Bronchial epithelial cell (primary cell): ENCODE measurements around the gene NRAP. TPM values are rescaled to one million over a fixed set of nuclear protein-coding genes. Genes with fewer than 3 reads are reported as not detected.

ENCODE experiments used
- DNase-seq: peaks from one replicate; pipeline ENCODE4 v3.0.0-alpha.2; 2010; ENCODE audit warnings: low read depth
- FAIRE-seq: peaks from 2 replicates; lab custom pipeline; 2011; peaks lifted over from hg19 to GRCh38; lab: Jason Lieb, UNC
- H3K27me3 ChIP-seq: 2 replicates; pipeline ENCODE4 v1.5.1; 2011; ENCODE audit warnings: low read length; ENCODE audit not compliant: control insufficient read depth, insufficient read depth
- H3K36me3 ChIP-seq: 2 replicates; pipeline ENCODE4 v1.5.1; 2011; ENCODE audit warnings: low read length; ENCODE audit not compliant: control insufficient read depth, insufficient read depth
- H3K4me3 ChIP-seq: 2 replicates; pipeline ENCODE4 v1.5.1; 2011; ENCODE audit warnings: mild to moderate bottlenecking, low read depth, low read length, control low read depth
- total RNA-seq: library from RNA; depleted of rRNA; stranded (reverse); fragments of >200 nt; gene quantifications from 2 replicates; pipeline ENCODE4 v1.2.1, GENCODE V29; 2014
- TF ChIP-seq, protein P1 (sequence below): IDR thresholded peaks from 2 replicates; pipeline ENCODE4 v1.5.1; 2011; ENCODE audit warnings: mild to moderate bottlenecking, moderate library complexity, low read length, control low read depth, inconsistent platforms; ENCODE audit not compliant: insufficient read depth, severe bottlenecking

NRAP gene
- total RNA-seq, 1 donor from 2014 or later, result not detected

DNA sequence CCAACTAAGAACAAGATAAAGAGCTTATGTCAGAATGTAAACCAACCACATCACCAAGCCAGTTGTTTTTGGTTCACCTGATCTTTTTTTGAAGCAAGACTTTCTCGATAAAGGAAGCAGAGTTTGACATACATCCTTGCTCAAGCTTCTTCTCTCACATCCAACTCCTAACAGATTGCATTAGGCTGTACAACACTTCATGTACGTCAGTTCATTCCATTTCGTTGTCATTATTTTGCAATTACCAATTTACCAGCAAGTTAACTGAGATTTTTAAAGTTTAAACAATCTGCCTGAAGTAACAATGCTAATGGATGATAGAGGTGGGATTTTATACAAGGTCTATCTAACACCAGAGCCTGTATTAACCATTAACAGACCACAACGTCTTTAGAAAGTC lies 41.0 kb downstream of the NRAP start:
- DNase-seq (no peak), FAIRE-seq (no peak)
- TF ChIP-seq, protein P1, sequence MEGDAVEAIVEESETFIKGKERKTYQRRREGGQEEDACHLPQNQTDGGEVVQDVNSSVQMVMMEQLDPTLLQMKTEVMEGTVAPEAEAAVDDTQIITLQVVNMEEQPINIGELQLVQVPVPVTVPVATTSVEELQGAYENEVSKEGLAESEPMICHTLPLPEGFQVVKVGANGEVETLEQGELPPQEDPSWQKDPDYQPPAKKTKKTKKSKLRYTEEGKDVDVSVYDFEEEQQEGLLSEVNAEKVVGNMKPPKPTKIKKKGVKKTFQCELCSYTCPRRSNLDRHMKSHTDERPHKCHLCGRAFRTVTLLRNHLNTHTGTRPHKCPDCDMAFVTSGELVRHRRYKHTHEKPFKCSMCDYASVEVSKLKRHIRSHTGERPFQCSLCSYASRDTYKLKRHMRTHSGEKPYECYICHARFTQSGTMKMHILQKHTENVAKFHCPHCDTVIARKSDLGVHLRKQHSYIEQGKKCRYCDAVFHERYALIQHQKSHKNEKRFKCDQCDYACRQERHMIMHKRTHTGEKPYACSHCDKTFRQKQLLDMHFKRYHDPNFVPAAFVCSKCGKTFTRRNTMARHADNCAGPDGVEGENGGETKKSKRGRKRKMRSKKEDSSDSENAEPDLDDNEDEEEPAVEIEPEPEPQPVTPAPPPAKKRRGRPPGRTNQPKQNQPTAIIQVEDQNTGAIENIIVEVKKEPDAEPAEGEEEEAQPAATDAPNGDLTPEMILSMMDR, result no peak
- Histone ChIP-seq H3K4me3 (no peak overlapping the region), H3K36me3 (no peaks in the 10 kb centered on the region), H3K27me3 (no peaks in the 10 kb centered on the region)

DNA sequence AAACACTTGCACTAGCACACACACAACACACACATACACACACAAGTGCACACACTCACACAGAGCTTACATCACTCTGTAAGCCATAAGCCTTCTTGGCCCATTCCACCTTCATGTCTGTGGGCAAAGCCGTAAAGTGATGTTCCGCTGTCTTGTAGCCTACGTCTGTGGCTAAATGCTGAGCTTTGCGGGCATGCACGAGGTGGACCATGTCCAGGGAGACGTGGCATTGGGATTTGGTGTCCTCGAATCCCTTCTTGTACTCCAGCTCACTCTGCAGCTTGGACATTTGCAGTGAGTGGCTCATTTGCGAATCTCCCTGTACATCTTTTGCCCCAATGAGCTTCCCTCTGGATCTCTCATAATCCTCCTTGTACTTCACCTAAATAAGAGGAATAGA lies 42.0 kb downstream of the NRAP start:
- TF ChIP-seq, protein P1, result no peak
- no peak for DNase-seq
- Histone ChIP-seq H3K27me3 (no peaks in the 10 kb centered on the region), H3K36me3 (no peaks in the 10 kb centered on the region), H3K4me3 (no peak overlapping the region)
- FAIRE-seq, result no peak

DNA sequence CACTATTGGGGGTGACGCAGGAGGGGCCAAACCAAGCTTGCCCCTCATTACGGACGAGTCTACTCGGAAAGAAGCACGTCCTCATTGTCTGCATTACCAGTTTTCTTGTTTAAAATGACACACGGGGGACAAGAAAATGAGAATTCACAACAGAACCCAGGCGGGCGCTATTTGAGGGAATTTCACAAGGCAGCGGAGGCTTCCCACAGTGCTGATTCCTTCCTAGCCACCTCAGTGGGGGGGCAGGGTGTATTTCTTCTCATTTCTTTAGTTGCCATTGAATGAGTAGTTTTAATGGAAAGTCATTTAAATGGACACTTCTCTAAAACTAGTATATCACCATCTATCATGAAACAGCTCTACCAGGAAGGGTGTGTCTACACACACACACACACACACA lies 42.9 kb downstream of the NRAP start:
- no peak for FAIRE-seq
- no peak for DNase-seq
- H3K27me3 ChIP-seq, result peaks cover 2% of the 10 kb centered on the region
- H3K36me3 ChIP-seq, result no peaks in the 10 kb centered on the region
- no peak overlapping the region for H3K4me3 ChIP-seq
- TF ChIP-seq, protein P1, result no peak

DNA sequence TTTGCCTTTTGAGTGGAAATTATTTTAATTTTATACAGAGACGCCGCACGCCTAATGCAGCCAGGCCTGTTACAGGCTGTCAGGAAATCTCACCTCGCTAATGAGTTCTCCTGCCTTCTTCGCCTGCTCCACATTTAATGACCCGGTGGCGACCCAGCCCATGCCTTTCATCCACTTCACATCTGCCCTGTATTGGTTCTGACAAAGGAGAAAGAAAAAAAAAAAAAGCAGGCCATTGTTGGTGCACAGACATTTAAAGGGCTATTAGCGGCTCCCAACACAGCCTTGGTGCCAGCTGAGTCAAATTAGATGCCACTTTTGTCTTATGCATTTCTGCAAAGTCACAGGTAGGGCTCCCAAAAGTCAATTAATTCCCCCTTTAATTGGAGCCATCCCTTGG lies 43.3 kb downstream of the NRAP start:
- no peak for DNase-seq
- no peak for FAIRE-seq
- Histone ChIP-seq H3K27me3 (peaks cover 2% of the 10 kb centered on the region), H3K36me3 (no peaks in the 10 kb centered on the region), H3K4me3 (no peak overlapping the region)
- TF ChIP-seq, protein P1, result no peak

DNA sequence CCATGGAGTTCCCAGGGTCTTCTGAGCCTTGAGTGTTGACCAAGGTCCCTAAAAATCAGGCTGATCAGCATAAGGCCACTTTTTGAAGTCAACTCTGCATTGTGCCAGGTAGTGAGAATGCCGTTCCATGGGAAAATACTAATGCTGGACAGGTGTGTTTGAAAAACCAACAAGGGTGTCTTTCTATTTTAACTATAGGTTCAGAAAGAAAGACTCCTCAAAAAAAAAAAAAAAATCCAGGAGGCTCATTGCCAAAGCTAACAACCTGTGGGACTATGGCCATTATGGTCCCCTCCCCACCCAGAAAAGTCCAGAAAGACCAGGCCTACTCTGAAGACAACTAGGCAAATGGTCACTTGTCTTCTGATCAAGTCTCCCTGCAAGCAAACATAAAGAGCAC lies 44.4 kb downstream of the NRAP start:
- no peak overlapping the region for H3K4me3 ChIP-seq
- H3K27me3 ChIP-seq, result peaks cover 2% of the 10 kb centered on the region
- TF ChIP-seq, protein P1, result no peak
- no peak for DNase-seq
- FAIRE-seq, result no peak
- H3K36me3 ChIP-seq, result no peaks in the 10 kb centered on the region

DNA sequence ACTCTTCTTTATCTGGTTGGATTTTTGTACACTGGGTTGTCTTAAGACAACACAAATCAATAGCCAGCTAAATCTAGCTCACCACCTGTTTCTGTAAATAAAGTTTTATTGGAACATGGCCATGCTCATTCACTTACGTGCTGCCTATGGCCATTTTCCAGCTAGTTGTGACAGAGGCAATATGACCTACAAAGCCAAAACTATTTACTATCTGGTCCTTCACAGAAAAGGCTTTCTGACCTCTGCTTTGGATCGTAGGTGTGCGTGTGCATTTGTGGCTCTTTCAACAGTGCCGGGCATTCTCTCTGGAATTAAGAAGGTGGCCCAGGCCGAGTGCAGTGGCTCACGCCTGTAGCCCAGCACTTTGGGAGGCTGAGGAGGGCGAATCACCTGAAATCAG lies 45.5 kb downstream of the NRAP start:
- no peak overlapping the region for H3K4me3 ChIP-seq
- no peaks in the 10 kb centered on the region for H3K36me3 ChIP-seq
- FAIRE-seq, result no peak
- peaks cover 2% of the 10 kb centered on the region for H3K27me3 ChIP-seq
- DNase-seq, result no peak
- TF ChIP-seq, protein P1, result no peak
